ENCODE measurements around the gene CASS4.

CASS4 gene, protein sequence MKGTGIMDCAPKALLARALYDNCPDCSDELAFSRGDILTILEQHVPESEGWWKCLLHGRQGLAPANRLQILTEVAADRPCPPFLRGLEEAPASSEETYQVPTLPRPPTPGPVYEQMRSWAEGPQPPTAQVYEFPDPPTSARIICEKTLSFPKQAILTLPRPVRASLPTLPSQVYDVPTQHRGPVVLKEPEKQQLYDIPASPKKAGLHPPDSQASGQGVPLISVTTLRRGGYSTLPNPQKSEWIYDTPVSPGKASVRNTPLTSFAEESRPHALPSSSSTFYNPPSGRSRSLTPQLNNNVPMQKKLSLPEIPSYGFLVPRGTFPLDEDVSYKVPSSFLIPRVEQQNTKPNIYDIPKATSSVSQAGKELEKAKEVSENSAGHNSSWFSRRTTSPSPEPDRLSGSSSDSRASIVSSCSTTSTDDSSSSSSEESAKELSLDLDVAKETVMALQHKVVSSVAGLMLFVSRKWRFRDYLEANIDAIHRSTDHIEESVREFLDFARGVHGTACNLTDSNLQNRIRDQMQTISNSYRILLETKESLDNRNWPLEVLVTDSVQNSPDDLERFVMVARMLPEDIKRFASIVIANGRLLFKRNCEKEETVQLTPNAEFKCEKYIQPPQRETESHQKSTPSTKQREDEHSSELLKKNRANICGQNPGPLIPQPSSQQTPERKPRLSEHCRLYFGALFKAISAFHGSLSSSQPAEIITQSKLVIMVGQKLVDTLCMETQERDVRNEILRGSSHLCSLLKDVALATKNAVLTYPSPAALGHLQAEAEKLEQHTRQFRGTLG

DNA sequence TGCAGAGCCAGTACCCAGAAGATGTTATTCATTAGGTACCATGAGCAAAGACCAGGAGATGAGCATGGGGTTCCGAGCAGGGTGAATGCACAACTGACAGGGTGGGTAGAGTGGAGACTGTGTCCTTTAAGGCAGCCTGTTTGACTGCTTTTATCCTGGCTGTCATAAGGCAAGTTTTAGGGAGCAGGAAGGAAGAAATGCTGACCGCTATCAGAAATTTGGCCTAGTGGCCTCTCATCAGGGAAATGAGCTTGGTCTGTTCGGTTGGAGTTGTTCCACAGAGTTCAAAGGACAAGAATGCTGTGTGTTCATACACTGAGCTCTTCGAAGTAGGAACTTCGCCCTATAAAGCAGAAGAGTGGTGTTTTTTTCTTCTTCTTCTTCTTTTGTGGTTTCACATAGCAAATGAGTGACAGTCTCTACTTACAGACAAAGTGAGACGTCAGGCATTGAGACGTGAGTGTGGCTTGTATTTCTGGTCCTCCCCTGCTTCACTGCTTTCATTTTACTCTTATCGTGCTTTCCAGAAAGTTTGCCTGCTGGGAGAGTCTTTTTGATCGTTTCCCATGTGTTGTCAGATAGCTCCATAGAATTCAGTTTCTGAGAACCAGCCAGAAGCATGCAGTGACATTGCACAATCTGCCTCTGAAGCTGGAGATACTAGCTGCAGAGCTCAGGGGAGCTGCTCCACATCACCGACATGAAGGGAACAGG lies at the start of gene CASS4:
Gene CASS4 (plus strand): TSS at position 502 of the 714 bp plus-strand sequence. CDS start 199 bp downstream, at position 701.
- no peak for TF ChIP-seq POLR2A (IDR thresholded peaks at IDR 0.05; ENCODE audit: low read depth, low read length)
- no peak for FAIRE-seq
- DNase-seq (ENCODE audit: insufficient read length, low spot score), result no peak

DNA sequence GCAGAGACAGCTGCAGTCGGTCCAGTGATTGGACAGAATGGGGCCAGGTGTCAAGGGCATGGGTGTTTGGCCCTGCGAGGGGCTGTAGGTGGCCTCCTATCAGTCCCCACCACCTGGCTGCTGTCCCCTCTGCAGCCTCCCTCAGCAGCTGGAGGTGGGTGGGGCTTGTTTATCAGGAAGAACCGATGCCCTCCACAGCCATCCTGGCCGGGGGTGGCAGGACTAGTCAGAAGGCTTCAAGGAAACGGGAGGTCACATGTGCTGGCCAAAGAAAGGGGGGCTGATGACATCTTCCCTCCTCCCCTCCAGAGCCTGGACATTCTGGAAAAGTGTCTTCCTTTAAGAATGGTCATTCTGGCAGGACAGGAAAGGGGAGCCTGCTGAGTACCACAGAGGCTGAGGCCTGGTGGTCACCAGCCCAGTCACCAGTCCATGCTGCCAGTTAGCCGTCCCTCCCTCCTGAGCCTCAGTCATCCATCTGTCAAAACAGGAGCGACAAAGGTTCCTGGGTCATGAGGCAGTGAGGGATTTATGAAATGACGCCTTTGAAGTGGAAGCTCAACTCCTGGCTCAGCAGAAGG lies 49.1 kb upstream of the CASS4 start:
- no peak for DNase-seq (ENCODE audit: insufficient read length, low spot score)
- TF ChIP-seq POLR2A (IDR thresholded peaks at IDR 0.05; ENCODE audit: low read depth, low read length), result no peak
- no peak for FAIRE-seq

DNA sequence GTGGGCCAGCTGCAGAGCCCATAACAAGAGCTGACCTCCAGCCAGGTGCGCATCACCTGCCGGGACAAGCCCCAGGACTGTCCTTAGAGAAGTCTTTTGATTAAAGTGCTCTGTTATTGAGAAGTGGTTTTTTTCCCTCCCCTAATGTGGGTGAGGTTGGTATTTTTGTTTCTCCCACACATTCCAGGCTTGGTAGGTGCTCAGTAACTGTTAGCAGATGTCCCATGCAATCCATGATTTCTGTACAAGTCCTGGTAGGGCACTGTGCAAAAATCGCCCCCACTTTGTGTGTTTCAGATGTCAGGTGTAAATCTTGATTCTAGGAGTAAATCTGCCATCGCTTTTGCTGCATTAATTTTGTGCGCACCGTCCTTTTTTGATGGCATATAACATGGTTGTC lies 48.6 kb upstream of the CASS4 start:
- DNase-seq (ENCODE audit: insufficient read length, low spot score), result no peak
- FAIRE-seq, result no peak
- TF ChIP-seq POLR2A (IDR thresholded peaks at IDR 0.05; ENCODE audit: low read depth, low read length), result no peak

DNA sequence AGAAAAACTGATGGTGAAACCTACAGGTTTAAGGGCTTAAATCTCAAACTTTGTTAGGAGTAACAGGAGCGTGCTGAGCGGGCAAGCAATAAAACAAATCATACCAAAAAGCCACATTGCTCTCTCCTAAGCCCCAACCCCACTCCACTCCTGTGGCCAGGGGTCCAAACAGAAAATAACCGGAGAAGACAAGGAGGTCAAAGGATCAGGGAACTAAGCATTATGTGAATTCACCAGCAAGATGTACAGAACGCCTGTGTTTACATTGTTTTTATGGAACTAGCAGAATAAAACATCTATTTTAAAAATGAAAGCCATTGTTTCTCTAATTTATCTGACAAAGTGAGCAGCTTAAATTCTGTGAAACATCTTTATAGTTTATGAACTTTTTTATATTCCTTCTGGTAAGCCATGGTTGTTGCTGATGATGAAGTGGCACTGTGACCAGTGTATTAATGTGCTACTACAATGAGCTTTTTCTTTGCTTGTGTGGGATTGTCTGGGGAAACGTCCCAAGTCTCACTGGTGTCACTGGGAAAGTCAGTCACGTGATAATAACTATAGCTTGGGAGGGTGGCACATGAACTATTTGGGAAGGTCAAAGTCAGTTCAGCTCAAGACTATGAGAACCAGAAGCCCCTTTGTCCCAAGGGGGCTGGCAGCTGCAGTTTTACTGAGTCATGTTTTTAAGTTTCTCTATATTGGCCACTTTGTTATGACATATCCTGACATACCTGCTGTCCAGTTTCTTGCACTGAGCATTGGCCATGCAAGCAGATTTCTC lies 43.5 kb upstream of the CASS4 start:
- DNase-seq (ENCODE audit: insufficient read length, low spot score) (no peak), FAIRE-seq (no peak)
- no peak for TF ChIP-seq POLR2A (IDR thresholded peaks at IDR 0.05; ENCODE audit: low read depth, low read length)

DNA sequence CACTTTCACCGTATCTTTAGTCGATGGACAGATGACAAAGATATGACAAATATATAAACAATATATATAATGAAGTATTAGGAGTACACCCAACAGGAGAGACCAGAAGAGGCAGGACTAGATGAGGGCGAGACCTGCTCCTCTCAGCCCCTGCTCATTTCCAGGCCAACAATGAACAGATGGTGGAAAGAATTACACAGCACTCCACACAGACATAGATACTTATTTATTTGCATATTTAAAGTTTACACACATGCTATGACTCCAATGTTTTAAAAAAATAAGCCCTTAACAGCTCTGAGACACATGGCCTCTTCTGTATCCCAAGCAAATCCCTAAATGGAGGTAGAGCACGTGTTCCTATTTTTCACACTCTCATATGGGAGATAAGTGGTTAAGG lies 42.9 kb upstream of the CASS4 start:
- FAIRE-seq (no peak), DNase-seq (ENCODE audit: insufficient read length, low spot score) (no peak)
- TF ChIP-seq POLR2A (IDR thresholded peaks at IDR 0.05; ENCODE audit: low read depth, low read length), result no peak

DNA sequence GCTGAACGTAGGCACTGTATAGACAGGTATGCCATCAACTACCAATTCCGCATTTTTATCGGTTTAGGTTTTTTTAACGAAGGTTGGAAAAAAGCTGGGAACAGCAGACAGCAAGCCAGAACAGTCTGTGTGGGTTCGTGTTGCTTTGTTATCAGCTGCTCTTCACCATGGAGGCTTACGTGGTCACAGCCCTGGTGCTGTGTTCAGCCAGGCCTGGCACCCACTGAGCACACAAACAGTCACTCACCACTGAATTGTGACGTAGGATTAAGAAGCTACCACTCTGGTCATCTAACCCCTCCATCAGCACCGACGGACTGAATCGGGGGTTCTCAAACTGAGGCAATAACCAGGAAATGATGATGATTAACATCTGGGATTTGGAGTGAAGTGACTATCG lies 40.1 kb upstream of the CASS4 start:
- FAIRE-seq, result no peak

DNA sequence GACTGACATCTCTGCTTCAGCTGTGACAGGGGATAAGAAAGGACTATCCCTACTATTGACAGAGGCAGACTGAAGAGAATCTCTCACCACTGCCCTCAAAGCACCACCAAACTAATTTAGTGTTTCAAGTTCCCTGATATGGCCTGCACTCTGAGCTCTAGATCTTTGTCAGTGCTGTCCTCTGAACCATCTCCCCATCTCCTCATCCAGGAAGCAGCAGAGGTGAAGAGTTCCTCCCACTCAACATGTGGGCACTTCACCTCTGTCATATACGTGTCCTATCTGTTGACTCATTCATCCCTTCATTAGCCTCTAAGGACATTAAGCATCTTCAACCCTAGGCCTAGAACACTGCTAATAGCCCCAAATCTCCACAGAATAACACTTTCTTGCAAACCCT lies 39.2 kb upstream of the CASS4 start:
- DNase-seq (ENCODE audit: insufficient read length, low spot score), result no peak
- TF ChIP-seq POLR2A (IDR thresholded peaks at IDR 0.05; ENCODE audit: low read depth, low read length), result no peak
- FAIRE-seq, result no peak

More for the DNA sequence above, 40.1 kb upstream of the CASS4 start:
- DNase-seq (ENCODE audit: insufficient read length, low spot score), result no peak
- no peak for TF ChIP-seq POLR2A (IDR thresholded peaks at IDR 0.05; ENCODE audit: low read depth, low read length)

DNA sequence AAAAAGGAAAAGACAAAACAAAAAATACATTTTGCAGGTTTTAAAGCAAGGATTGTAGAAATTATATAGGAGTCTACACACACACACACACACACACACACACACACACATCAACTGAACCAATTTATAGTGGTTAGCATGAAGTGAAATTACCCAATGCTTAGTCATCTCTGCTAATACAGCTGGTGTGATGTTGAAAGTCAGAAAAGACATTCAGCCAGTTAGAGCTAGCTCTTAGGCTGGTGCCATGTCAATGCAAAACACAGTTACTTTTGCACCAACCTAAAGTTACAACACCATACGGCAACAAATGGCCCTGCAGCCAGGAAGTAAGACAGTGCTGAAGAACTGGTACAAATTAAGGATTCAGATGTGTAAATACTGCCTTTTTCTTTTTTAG lies 38.1 kb upstream of the CASS4 start:
- FAIRE-seq, result peak; percentile 79
- DNase-seq (ENCODE audit: insufficient read length, low spot score), result peak; percentile 47
- no peak for TF ChIP-seq POLR2A (IDR thresholded peaks at IDR 0.05; ENCODE audit: low read depth, low read length)

DNA sequence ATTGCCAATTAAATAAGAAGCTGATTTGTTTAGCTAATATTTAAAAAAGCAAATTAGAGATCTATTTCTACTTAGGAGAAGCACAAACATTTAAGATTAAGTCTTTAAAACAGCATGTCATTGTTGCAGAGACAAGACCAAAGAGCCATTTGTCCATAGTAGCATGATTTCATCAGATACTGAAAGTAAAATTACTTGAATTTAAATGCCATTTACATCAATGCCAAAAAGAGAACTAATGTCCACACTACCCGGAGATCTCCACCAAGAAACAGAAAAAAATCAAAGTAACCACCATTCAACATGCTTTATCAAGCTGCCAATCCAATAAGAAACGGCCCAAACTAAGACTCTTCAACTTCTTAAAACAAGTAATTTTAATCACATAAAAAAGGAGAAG lies 35.7 kb upstream of the CASS4 start:
- DNase-seq (ENCODE audit: insufficient read length, low spot score) (no peak), FAIRE-seq (no peak)
- no peak for TF ChIP-seq POLR2A (IDR thresholded peaks at IDR 0.05; ENCODE audit: low read depth, low read length)

DNA sequence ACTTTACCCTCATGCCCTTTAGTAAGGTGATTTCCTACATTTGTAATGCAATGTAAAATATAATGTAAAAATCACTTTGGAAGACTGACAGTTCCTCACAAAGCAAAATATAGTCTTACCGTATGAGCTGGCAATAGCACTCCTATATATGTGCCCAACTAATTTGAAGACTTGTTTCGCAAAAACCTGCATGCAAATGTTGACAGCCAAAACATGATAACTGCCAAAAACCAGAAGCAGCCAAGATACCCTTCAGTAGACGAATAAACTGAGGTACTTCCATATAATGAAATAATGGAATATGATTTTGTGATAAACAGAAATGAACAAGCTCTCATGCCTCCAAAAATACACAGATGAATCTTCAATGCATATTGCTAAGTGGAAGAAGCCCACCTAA lies 33.7 kb upstream of the CASS4 start:
- no peak for TF ChIP-seq POLR2A (IDR thresholded peaks at IDR 0.05; ENCODE audit: low read depth, low read length)
- DNase-seq (ENCODE audit: insufficient read length, low spot score) (no peak), FAIRE-seq (no peak)

DNA sequence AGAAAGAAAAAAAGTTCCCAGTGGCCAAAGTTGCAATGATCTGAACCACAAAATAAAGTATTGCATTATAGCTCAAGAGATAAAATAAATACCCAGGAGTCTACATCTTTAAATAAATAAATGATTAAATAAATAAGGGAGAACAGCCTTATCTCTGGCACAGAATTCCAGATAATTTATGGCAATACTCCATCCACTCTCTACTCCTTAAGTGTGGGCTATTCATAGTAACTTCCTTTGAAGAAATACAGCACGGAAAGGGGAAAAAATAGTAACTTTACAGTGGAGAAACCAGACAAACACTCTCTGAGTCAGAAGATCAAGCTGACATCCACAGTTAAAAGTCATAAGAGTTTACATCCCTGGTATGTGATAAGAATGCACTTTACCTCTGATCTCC lies 31.7 kb upstream of the CASS4 start:
- DNase-seq (ENCODE audit: insufficient read length, low spot score), result no peak
- no peak for TF ChIP-seq POLR2A (IDR thresholded peaks at IDR 0.05; ENCODE audit: low read depth, low read length)
- no peak for FAIRE-seq

DNA sequence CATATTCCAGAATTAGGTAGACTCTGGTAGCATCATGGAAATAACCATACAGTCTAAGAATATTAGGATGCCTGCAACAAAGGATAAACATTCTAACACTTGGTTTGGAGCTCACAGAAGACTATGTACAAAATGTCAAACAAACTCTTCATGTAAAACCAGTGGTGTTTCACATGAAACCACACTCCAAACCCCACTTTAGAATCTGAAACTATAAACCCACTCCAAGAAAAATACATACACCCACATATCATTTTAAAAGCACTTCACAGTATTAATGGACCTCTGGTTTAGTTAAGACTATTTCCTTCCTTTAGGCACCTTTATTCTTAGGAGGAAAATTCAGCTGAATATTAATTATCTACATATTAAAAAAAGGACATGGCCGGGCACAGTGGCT lies 30.6 kb upstream of the CASS4 start:
- TF ChIP-seq POLR2A (IDR thresholded peaks at IDR 0.05; ENCODE audit: low read depth, low read length), result no peak
- FAIRE-seq (no peak), DNase-seq (ENCODE audit: insufficient read length, low spot score) (no peak)

DNA sequence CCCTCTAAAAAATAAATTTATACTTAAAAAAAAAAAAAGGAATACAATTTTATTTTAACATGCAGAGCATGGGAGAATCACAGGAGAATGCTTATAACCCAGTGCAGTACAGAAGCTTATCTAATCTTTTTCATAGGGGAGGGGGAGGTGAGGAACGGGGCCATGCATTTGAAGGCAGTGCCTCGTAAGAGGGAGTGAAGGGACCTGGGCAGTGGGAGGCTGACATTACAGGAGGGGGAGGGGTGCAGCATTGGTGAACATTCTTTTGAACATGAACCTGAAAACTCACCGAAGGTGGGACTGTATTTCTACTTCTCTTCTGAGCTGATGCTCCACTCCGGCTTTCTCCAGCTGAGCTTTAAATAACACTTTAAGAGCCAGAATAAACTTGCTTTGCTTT lies 29.4 kb upstream of the CASS4 start:
- FAIRE-seq (no peak), DNase-seq (ENCODE audit: insufficient read length, low spot score) (no peak)
- no peak for TF ChIP-seq POLR2A (IDR thresholded peaks at IDR 0.05; ENCODE audit: low read depth, low read length)

Data from H54 (cell line).